Loucy (cell line): ENCODE data around the gene CMTR1.

Experiments used
- EZH2phosphoT487 ChIP-seq: fragments of 200-600 bp; IDR thresholded peaks from 2 replicates; pipeline ENCODE4 v1.6.1; 2018; ENCODE audit warnings: antibody characterized with exemption, mild to moderate bottlenecking, moderate library complexity, borderline replicate concordance
- TF ChIP-seq, protein P1 (sequence below): fragments of 200-600 bp; sonication (generic); conservative IDR thresholded peaks from 2 replicates; pipeline ENCODE4 v1.5.1; 2014; ENCODE audit warnings: mild to moderate bottlenecking, antibody characterized with exemption, low read length

DNA sequence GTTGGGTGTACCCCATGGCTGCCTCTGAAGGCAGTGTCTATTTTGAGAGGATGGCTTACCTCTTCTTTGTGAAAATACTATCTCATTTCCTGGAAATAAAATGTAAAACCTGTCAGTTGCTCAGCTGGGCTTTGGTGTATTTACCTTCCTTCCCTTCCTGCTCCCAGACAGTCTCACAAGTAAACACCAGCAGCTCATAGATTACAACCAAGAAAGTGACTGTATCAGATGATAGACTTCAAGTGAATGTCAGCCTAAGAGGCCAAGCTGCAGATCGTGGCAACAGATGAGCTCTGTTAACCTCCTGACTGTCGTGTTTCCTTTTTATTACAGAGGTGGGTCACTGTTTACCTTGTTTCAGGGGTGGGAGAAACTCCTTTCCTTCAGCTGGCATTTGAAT, 41.9 kb upstream of the CMTR1 start:
- TF ChIP-seq, protein P1, sequence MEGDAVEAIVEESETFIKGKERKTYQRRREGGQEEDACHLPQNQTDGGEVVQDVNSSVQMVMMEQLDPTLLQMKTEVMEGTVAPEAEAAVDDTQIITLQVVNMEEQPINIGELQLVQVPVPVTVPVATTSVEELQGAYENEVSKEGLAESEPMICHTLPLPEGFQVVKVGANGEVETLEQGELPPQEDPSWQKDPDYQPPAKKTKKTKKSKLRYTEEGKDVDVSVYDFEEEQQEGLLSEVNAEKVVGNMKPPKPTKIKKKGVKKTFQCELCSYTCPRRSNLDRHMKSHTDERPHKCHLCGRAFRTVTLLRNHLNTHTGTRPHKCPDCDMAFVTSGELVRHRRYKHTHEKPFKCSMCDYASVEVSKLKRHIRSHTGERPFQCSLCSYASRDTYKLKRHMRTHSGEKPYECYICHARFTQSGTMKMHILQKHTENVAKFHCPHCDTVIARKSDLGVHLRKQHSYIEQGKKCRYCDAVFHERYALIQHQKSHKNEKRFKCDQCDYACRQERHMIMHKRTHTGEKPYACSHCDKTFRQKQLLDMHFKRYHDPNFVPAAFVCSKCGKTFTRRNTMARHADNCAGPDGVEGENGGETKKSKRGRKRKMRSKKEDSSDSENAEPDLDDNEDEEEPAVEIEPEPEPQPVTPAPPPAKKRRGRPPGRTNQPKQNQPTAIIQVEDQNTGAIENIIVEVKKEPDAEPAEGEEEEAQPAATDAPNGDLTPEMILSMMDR, result no peak
- TF ChIP-seq EZH2phosphoT487, result no peak
